Activated T-helper 9 cell treated with anti-CD3 and anti-CD28 coated beads, Interleukin-2, amount 50 U/mL, for 16 hours (primary cell): ENCODE results near the gene GRB7.
"Not testable (repeated sequence)": the region's sequence is repeated elsewhere in the genome, so short reads cannot be mapped to it uniquely, and the experiment has no call there.

Experiments used
- DNase-seq: peaks from one replicate; pipeline ENCODE4 v3.0.0-alpha.2; 2020; ENCODE audit warnings: low read depth

Gene GRB7

GRCh38 chr17:39709319-39709997 lies 28.3 kb upstream of the GRB7 start:
- no peak for DNase-seq

DNA sequence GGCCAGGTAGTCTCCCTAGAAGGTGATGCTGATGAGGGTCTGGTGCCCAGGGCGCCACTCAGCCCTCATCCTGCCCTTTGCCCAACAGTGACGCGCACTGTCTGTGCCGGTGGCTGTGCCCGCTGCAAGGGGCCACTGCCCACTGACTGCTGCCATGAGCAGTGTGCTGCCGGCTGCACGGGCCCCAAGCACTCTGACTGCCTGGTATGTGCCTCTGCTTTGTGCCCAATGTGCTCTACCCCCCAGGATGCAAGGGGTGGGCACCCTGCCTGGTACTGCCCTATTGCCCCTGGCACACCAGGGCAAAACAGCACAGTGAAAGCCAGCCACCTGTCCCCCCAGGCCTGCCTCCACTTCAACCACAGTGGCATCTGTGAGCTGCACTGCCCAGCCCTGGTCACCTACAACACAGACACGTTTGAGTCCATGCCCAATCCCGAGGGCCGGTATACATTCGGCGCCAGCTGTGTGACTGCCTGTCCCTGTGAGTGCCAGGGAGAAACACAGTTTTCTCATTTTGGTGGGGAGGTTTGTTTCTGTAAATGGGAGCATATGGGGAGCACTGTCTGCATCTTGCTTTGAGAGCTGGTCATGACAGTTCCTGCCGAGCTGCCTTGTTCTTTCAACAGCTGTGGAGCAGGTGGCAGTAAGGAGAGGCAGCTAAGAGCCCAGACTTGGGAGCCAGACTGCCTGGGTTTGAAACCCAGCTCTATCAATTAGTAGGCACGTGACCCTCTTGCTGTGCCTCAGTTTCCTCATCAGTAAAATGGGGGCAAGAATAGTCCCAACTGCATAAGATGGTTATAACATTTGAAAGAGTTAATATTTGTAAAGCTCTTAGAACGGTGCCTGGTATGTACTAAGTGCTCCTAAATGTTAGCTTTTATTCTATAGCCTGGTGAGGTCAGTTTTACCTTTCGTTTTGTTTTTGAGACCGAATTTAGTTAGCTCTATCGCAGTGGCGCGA lies 27.5 kb upstream of the GRB7 start:
- no peak for DNase-seq

DNA sequence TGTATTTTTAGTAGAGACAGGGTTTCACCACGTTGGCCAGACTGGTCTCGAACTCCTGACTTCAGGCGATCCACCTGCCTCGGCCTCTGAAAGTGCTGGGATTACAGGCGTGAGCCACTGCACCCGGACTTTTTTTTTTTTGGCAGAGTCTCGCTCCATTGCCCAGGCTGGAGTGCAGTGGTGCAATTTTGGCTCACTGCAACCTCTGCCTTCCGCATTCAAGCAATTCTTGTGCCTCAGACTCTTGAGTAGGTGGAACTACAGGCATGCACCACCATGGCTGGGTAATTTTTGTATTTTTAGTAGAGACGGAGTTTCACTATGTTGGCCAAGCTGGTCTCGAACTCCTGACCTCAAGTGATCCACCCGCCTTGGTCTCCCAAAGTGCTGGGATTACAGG lies 26.7 kb upstream of the GRB7 start:
- DNase-seq, result not testable (repeated sequence)

- no peak for DNase-seq
Measured at GRCh38 chr17:39711851-39712250, 25.9 kb upstream of the GRB7 start.

DNA sequence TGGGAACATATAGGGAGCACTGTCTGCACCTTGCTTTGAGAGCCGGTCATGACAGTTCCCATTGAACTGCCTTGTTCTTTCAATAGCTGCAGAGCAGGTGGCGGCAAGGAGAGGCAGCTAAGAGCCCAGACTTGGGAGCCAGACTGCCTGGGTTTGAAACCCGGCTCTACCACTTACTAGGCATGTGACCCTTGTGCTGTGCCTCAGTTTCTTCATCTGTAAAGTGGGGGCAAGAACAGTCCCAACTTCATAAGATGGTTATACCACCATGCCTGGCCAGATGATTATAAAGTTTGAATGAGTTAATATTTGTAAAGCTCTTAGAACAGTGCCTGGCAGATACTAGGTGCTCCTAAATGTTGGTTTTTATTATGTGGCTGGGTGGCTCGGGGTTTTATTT lies 23.5 kb upstream of the GRB7 start:
- no peak for DNase-seq

GRCh38 chr17:39715375-39716072 lies 22.2 kb upstream of the GRB7 start:
- DNase-seq, result no peak

DNA sequence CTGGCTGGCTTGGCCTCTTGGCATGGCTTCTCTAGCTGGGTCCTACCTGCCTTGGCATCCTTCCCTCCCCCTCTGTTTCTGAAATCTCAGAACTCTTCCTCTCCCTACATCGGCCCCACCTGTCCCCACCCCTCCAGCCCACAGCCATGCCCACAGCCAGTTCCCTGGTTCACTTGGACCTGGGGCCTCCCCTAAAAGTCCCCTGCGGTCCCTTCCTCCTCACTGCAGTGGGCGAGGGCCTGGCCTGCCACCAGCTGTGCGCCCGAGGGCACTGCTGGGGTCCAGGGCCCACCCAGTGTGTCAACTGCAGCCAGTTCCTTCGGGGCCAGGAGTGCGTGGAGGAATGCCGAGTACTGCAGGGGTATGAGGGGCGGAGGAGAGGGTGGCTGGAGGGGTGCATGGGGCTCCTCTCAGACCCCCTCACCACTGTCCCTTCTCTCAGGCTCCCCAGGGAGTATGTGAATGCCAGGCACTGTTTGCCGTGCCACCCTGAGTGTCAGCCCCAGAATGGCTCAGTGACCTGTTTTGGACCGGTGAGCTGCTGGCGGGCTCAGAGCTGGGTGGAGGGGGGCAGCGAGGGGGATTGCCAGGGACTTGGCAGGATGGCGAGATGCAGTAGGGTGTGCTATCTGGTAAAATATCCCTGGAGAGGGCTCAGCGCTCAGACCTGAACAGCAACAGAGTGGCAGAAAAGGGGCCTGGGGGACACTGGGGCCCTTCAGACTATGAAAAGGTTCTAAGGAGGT lies 21.5 kb upstream of the GRB7 start:
- no peak for DNase-seq

DNA sequence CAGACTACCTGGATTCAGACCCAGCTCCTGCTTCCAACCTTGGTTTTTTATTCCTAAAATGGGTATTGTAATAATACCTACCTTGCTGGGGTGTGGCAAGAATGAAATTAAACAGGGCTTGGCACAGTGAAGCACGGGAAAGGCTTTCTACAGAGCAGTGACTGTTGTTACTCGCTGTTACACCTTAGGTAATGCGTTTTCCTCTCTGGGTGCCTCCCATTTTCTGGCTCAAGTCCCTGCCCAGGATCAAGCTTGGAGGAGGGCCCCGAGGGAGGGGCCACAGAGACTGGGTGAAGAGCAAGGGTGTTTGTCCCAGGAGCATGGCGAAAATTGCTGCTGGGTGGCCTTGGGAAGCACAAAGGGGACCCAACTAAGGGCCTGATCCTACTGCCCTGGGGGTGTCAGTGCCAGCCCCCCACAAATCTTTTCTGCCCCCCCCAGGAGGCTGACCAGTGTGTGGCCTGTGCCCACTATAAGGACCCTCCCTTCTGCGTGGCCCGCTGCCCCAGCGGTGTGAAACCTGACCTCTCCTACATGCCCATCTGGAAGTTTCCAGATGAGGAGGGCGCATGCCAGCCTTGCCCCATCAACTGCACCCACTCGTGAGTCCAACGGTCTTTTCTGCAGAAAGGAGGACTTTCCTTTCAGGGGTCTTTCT lies 20.7 kb upstream of the GRB7 start:
- no peak for DNase-seq

DNA sequence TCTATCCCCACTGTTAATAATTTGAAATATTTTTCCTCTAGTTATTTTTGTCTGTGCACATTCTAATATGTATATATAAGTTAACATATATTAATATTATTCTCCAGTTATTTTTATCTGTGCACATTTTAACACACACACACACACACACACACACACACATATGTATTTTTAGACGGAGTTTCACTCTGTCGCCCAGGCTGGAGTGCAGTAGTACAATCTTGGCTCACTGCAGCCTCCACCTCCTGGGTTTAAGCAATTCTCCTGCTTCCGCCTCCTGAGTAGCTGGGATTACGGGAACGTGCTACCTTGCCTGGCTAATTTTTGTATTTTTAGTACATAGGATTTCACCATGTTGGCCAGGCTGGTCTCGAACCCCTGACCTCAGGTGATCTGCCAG lies 20.1 kb upstream of the GRB7 start:
- no peak for DNase-seq

DNA sequence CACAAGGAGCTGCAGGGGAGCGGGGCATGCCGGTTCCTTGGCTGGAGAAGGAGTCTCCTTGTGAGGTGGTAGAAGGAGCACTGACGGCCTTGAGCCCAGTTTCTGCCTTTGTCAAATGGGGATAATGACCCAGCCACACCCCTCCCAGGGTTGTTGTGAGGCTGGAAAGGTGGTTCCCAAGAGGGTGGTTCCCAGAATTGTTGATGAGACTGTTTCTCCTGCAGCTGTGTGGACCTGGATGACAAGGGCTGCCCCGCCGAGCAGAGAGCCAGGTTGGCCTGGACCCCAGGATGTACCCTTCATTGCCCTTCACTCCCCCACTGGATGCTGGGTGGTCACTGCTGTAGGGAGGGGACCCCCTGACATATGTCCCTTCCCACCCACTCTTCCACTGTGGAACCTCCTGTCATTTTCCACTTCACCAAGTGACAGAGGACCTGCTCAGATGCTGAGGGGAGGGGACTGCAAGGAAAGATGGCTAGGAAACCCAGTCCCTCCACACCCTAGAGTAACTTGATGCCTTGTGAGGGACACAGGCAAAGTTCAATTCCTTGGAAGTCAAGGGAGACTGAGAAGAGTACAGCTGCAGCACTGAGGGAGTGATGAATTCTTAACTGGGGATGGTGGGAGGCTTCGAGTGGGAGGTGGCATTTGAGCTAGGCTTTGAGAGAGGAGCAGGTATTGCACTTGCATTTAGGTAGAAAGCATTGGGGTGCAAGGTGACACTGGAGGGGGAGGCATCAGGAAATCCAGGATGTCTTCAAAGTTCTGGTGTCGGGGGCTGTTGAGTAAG lies 18.0 kb upstream of the GRB7 start:
- no peak for DNase-seq

GRCh38 chr17:39722104-39722503 lies 15.6 kb upstream of the GRB7 start:
- DNase-seq, result no peak

- no peak for DNase-seq
Measured at GRCh38 chr17:39722965-39723848, 14.5 kb upstream of the GRB7 start.

DNA sequence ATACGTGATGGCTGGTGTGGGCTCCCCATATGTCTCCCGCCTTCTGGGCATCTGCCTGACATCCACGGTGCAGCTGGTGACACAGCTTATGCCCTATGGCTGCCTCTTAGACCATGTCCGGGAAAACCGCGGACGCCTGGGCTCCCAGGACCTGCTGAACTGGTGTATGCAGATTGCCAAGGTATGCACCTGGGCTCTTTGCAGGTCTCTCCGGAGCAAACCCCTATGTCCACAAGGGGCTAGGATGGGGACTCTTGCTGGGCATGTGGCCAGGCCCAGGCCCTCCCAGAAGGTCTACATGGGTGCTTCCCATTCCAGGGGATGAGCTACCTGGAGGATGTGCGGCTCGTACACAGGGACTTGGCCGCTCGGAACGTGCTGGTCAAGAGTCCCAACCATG lies 13.0 kb upstream of the GRB7 start:
- no peak for DNase-seq

DNA sequence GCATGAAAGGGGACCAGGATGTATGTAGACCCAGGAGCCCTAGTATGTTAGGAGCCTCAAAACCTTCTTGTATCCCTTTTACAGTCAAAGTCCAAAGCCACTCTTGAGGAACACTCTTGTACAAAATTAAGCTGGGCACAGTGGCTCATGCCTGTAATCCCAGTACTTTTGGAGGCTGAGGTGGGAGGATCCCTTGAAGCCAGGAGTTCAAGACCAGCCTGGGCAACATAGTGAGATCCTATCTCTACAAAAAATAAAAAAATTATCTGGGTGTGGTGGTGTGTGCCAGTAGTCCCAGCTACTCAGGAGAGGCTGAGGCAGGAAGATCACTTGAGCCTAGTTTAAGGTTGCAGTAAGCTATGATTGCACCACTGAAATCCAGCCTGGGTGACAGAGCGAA lies 11.8 kb upstream of the GRB7 start:
- not testable (repeated sequence) for DNase-seq

- DNase-seq, result no peak
Measured at GRCh38 chr17:39726617-39727016, 11.1 kb upstream of the GRB7 start.

GRCh38 chr17:39727556-39727955 lies 10.2 kb upstream of the GRB7 start:
- DNase-seq, result no peak

DNA sequence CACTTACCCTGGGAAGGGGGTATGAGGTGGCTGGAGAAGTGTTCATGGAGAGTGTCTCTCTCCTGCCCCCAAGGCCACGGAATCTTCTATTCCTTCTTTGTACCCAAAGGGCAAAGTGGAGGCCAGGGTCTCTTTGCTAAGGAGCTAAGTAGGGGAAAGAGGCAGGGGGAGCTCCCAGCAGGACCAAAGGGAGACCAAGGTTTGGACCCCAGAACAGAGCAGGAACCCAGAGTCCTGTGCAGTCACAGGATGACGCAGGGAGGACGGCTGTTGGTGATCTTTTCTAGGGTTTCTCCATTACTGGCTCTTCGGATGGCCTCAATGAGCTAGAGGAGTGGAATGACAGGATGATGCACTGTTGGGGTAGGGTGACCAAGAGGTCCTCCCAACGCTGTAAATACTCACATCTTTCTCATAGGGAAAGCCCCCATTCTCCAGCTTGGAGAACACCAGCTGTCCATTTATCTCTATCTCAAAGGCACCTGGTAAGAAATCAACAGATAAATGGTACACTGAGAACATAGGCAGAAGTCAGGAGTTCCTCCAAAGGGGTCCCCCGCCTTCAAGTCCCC lies 8.4 kb upstream of the GRB7 start:
- no peak for DNase-seq

DNA sequence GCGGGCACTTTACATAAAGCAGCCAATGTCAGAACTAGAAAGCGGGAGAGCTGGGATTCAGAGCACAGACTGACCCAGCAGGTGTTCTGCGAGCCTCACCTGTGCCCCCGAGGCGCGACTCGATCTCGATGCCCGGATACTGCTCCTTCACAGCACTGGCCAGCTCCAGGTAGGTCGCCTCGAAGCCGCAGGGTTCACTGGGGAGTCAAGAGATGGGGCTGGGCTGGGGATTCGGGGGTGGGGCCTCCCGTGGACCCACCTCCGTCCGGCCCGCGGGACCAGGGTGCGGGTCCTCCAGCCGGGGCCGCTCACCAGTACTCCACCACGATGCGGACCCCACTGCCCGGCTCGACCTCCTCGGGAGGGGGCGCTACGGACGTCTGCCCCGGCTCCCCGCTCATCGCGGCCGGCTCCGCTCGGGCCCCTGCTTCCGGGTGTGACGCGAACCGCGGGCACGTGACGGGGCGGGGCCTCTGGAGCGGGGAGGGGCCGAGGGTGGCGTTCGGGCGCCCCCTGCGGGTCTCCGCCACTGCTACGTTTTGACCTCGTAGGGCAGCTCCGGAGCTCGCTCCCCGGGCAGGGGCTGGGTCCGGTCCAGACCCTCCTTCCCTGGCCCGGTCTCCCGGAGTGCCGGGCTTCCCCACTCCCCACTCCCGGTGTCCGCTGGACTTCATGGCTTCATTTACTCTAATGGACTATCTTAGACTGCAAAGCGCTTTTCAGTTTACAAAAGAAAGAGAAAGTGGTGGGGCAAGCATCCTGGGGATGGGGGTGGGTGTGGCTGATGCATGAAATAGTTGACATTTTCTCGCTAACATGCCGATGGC lies 7.4 kb upstream of the GRB7 start, which contains the start of gene MIEN1:
Gene MIEN1 (minus strand): TSS at position 438 of the 827 bp plus-strand sequence. CDS start 37 bp downstream, at position 401.
- DNase-seq, result peak; percentile 93
